ENCODE results near the gene AMZ1.

Gene AMZ1

DNA sequence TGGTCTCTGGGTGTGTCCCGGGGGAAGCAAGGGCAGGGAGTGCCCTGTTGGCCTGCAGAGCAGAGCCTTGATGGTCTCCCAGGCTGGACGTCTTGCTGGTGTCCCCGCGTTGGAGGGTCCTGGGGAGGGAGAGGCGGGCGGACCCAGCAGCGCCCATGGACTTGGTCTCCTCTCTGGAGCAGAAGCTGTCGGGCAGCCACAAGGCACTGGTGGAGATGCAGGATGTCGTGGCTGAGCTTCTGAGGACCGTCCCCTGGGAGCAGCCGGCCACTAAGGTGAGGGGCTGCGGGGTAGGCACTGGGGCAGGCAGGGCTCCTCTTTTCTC, 35.3 kb upstream of the AMZ1 start:
- Histone ChIP-seq H3K4me1 (ENCODE audit: control insufficient read depth in 1 of 2, insufficient read depth in 2 of 2, low read length in 2 of 2) (no peaks in the 10 kb centered on the region), H3K36me3 (ENCODE audit: control insufficient read depth in 1 of 2, insufficient read depth in 2 of 2, low read length in 2 of 2) (peaks cover 22 to 27% of the 10 kb centered on the region in 2 donors), H3K4me3 (ENCODE audit: low read depth in 1 of 2, low read length in 2 of 2) (no peak overlapping the region)

DNA sequence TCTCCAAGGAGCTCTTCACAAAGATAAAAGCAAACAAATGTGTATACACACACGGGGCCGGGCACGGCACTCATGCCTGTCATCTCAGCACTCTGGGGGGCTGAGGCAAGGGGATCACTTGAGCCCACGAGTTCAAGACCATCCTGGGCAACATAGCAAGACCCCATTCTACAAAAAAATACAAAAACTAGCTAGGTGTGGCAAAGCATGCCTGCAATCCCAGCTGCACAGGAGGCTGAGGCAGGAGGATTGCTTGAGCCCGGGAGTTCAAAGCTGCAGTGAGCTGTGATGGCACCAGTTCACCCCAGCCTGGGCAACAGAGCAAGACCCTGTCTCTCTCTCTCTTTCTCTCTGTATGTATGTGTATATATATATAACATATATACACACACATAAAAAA, 33.9 kb upstream of the AMZ1 start:
- H3K4me3 ChIP-seq (ENCODE audit: low read depth in 1 of 2, low read length in 2 of 2) = no peak overlapping the region
- H3K4me1 ChIP-seq (ENCODE audit: control insufficient read depth in 1 of 2, insufficient read depth in 2 of 2, low read length in 2 of 2) = no peaks in the 10 kb centered on the region
- H3K36me3 ChIP-seq (ENCODE audit: control insufficient read depth in 1 of 2, insufficient read depth in 2 of 2, low read length in 2 of 2) = peaks cover 14 to 28% of the 10 kb centered on the region in 2 donors
- H3K9me3 ChIP-seq (ENCODE audit: control insufficient read depth in 1 of 2, low read length in 2 of 2) = no peaks in the 10 kb centered on the region
- no peaks in the 10 kb centered on the region for H3K27me3 ChIP-seq (ENCODE audit: low read depth, low read length)
- H3K27ac ChIP-seq (ENCODE audit: low read length) = no peak overlapping the region

More for the DNA sequence above, 35.3 kb upstream of the AMZ1 start:
- Histone ChIP-seq H3K9me3 (ENCODE audit: control insufficient read depth in 1 of 2, low read length in 2 of 2) (no peaks in the 10 kb centered on the region), H3K27ac (ENCODE audit: low read length) (no peak overlapping the region), H3K27me3 (ENCODE audit: low read depth, low read length) (no peaks in the 10 kb centered on the region)

DNA sequence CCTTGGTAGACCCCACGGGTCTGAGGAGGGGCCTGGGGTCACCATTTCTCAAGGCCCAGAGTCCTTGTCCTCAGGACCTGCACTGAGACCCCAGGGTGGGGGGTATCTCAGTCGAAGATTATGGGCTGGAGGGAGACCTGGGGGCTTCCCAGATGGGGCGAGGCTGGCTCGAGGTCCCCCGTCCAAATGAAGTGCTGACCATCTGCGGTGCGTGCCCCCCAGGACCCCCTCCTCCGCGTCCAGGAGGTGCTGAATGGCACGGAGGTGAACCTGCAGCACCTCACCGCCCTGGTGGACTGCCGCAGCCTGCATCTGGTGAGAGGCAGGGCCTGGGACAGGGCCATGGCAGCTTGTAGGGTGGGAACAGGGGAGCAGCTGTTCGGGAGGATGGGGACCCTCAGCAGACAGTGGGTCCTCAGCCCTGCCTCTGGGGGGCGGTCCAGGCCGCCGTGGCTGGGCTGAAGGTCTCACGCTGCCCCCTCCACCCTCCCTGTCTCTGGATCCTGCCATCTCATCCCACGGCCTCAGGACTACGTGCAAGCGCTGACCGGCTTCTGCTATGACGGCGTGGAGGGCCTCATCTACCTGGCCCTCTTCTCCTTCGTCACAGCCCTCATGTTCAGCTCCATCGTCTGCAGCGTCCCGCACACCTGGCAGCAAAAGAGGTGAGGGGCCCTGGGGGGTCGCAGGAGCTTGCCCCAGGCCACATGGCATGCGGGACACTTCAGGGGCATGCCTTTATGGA, 32.0 kb upstream of the AMZ1 start:
- H3K4me3 ChIP-seq (ENCODE audit: low read depth in 1 of 2, low read length in 2 of 2) = no peak overlapping the region
- H3K9me3 ChIP-seq (ENCODE audit: control insufficient read depth in 1 of 2, low read length in 2 of 2) = no peaks in the 10 kb centered on the region
- H3K27me3 ChIP-seq (ENCODE audit: low read depth, low read length) = no peaks in the 10 kb centered on the region
- H3K4me1 ChIP-seq (ENCODE audit: control insufficient read depth in 1 of 2, insufficient read depth in 2 of 2, low read length in 2 of 2) = no peaks in the 10 kb centered on the region
- H3K36me3 ChIP-seq (ENCODE audit: control insufficient read depth in 1 of 2, insufficient read depth in 2 of 2, low read length in 2 of 2) = peaks cover 14 to 40% of the 10 kb centered on the region in 2 donors
- no peak overlapping the region for H3K27ac ChIP-seq (ENCODE audit: low read length)

- H3K27me3 ChIP-seq (ENCODE audit: low read depth, low read length) = no peaks in the 10 kb centered on the region
- no peak overlapping the region for H3K4me3 ChIP-seq (ENCODE audit: low read depth in 1 of 2, low read length in 2 of 2)
- no peaks in the 10 kb centered on the region for H3K4me1 ChIP-seq (ENCODE audit: control insufficient read depth in 1 of 2, insufficient read depth in 2 of 2, low read length in 2 of 2)
- peaks cover 14 to 35% of the 10 kb centered on the region in 2 donors for H3K36me3 ChIP-seq (ENCODE audit: control insufficient read depth in 1 of 2, insufficient read depth in 2 of 2, low read length in 2 of 2)
- no peaks in the 10 kb centered on the region for H3K9me3 ChIP-seq (ENCODE audit: control insufficient read depth in 1 of 2, low read length in 2 of 2)
- no peak overlapping the region for H3K27ac ChIP-seq (ENCODE audit: low read length)
These were observed 30.8 kb upstream of the AMZ1 start for GRCh38 chr7:2657208-2657607.

DNA sequence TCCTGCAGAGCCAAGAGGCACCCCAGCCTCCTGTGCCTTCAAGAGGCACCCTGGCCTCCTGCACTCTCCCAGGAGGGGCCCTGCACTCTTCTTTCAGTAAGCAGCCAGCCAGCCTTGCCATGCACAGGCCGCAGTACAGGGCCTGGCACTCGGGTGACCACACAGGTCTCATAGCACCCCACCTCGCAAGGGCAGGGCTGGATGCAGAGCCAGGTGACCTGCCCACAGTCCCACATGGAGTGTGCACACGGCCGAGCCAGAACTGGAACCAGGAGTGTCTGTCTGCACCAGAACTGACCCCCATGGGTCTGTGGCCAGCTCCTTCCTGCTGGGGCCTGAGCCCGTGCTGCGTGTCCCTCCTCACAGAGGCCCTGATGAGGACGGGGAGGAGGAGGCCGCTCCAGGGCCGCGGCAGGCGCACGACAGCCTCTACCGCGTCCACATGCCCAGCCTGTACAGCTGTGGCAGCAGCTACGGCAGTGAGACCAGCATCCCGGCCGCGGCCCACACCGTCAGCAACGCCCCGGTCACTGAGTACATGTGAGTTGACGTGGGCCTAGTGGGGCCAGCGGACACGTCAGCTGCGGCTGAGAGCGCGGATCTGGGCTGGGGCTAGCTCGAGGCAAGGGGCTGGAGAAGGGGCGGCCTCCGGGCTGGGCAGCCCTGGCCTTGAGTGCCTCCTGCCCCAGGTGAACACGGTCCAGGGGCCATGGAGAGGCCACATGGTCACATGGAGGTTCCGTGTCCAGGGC, 29.9 kb upstream of the AMZ1 start:
- no peaks in the 10 kb centered on the region for H3K27me3 ChIP-seq (ENCODE audit: low read depth, low read length)
- H3K4me3 ChIP-seq (ENCODE audit: low read depth in 1 of 2, low read length in 2 of 2) = no peak overlapping the region
- no peaks in the 10 kb centered on the region for H3K9me3 ChIP-seq (ENCODE audit: control insufficient read depth in 1 of 2, low read length in 2 of 2)
- H3K4me1 ChIP-seq (ENCODE audit: control insufficient read depth in 1 of 2, insufficient read depth in 2 of 2, low read length in 2 of 2) = peaks cover 0 to 6% of the 10 kb centered on the region in 2 donors
- peaks cover 14 to 35% of the 10 kb centered on the region in 2 donors for H3K36me3 ChIP-seq (ENCODE audit: control insufficient read depth in 1 of 2, insufficient read depth in 2 of 2, low read length in 2 of 2)
- no peak overlapping the region for H3K27ac ChIP-seq (ENCODE audit: low read length)

DNA sequence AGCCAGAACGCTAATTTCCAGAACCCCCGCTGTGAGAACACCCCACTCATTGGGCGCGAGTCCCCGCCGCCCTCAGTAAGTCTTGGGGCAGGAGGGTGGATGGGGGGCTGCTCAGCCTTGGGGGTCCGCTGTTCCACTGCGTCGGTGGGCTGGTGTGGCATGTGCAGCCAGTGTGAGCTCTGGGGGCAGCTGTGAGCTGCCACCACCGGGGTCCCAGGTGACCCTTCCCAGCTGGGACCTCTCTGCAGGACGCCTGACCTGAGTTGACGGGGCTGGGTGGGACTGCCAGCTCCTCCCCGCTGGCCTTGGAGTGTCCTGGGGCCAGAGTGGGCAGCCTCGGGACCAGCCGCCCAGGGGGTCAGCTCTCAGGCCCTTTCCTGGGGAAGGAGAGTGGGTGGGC, 29.1 kb upstream of the AMZ1 start:
- Histone ChIP-seq H3K36me3 (ENCODE audit: control insufficient read depth in 1 of 2, insufficient read depth in 2 of 2, low read length in 2 of 2) (peaks cover 14 to 35% of the 10 kb centered on the region in 2 donors), H3K9me3 (ENCODE audit: control insufficient read depth in 1 of 2, low read length in 2 of 2) (no peaks in the 10 kb centered on the region), H3K4me1 (ENCODE audit: control insufficient read depth in 1 of 2, insufficient read depth in 2 of 2, low read length in 2 of 2) (peaks cover 0 to 11% of the 10 kb centered on the region in 2 donors), H3K4me3 (ENCODE audit: low read depth in 1 of 2, low read length in 2 of 2) (no peak overlapping the region), H3K27ac (ENCODE audit: low read length) (no peak overlapping the region), H3K27me3 (ENCODE audit: low read depth, low read length) (no peaks in the 10 kb centered on the region)

DNA sequence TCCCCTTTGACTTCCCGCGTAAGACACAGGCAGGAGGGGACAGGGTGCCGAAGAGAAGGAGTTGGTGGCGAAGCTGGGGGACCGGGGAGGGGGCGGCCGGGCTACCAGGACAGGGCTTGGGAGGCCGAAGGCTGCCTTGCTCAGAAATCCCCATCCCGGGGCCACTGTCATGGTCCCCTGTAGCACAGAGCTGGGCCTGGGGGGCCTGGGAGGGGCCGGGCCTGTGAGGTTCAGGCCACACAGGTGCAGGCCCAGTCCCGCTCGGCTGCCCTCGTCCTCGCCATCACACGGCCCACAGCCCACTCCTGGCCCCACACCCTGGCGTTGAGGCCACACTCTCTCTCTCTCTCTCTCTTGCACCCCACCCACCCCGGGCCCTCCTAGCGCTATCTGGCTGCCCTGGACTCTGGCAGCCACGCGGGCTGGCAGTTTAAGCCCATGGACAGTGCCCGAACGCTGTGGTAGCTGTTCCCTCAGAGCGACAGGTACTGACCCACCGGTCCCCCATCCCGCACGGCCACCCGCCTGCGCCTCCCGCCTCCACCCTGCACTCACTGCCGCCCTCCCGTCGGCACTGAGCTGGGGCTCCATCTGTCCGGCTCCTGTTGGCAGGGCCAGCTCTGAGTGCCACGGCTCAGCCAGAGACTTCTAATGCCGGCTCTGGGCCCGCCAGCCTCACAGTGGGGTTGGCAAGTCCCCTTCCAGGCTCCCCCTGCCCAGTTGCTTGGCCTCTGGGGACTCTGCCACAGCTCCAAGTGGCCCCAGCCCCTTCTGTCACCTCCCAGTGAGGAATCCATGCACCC, 28.2 kb upstream of the AMZ1 start:
- H3K36me3 ChIP-seq (ENCODE audit: control insufficient read depth in 1 of 2, insufficient read depth in 2 of 2, low read length in 2 of 2) = peaks cover 14 to 35% of the 10 kb centered on the region in 2 donors
- no peaks in the 10 kb centered on the region for H3K9me3 ChIP-seq (ENCODE audit: control insufficient read depth in 1 of 2, low read length in 2 of 2)
- peaks cover 0 to 11% of the 10 kb centered on the region in 2 donors for H3K4me1 ChIP-seq (ENCODE audit: control insufficient read depth in 1 of 2, insufficient read depth in 2 of 2, low read length in 2 of 2)
- H3K4me3 ChIP-seq (ENCODE audit: low read depth in 1 of 2, low read length in 2 of 2) = no peak overlapping the region
- no peak overlapping the region for H3K27ac ChIP-seq (ENCODE audit: low read length)
- no peaks in the 10 kb centered on the region for H3K27me3 ChIP-seq (ENCODE audit: low read depth, low read length)

- peaks cover 0 to 11% of the 10 kb centered on the region in 2 donors for H3K4me1 ChIP-seq (ENCODE audit: control insufficient read depth in 1 of 2, insufficient read depth in 2 of 2, low read length in 2 of 2)
- no peaks in the 10 kb centered on the region for H3K9me3 ChIP-seq (ENCODE audit: control insufficient read depth in 1 of 2, low read length in 2 of 2)
- H3K27ac ChIP-seq (ENCODE audit: low read length) = no peak overlapping the region
- no peak overlapping the region for H3K4me3 ChIP-seq (ENCODE audit: low read depth in 1 of 2, low read length in 2 of 2)
- H3K27me3 ChIP-seq (ENCODE audit: low read depth, low read length) = no peaks in the 10 kb centered on the region
- H3K36me3 ChIP-seq (ENCODE audit: control insufficient read depth in 1 of 2, insufficient read depth in 2 of 2, low read length in 2 of 2) = peaks cover 11 to 35% of the 10 kb centered on the region in 2 donors
These were observed 27.5 kb upstream of the AMZ1 start for GRCh38 chr7:2660359-2661095.

GRCh38 chr7:2661096-2661449, 26.9 kb upstream of the AMZ1 start:
- H3K9me3 ChIP-seq (ENCODE audit: control insufficient read depth in 1 of 2, low read length in 2 of 2) = no peaks in the 10 kb centered on the region
- H3K36me3 ChIP-seq (ENCODE audit: control insufficient read depth in 1 of 2, insufficient read depth in 2 of 2, low read length in 2 of 2) = peaks cover 8 to 31% of the 10 kb centered on the region in 2 donors
- no peak overlapping the region for H3K27ac ChIP-seq (ENCODE audit: low read length)
- no peak overlapping the region for H3K4me3 ChIP-seq (ENCODE audit: low read depth in 1 of 2, low read length in 2 of 2)
- H3K4me1 ChIP-seq (ENCODE audit: control insufficient read depth in 1 of 2, insufficient read depth in 2 of 2, low read length in 2 of 2) = peaks cover 0 to 11% of the 10 kb centered on the region in 2 donors
- no peaks in the 10 kb centered on the region for H3K27me3 ChIP-seq (ENCODE audit: low read depth, low read length)

DNA sequence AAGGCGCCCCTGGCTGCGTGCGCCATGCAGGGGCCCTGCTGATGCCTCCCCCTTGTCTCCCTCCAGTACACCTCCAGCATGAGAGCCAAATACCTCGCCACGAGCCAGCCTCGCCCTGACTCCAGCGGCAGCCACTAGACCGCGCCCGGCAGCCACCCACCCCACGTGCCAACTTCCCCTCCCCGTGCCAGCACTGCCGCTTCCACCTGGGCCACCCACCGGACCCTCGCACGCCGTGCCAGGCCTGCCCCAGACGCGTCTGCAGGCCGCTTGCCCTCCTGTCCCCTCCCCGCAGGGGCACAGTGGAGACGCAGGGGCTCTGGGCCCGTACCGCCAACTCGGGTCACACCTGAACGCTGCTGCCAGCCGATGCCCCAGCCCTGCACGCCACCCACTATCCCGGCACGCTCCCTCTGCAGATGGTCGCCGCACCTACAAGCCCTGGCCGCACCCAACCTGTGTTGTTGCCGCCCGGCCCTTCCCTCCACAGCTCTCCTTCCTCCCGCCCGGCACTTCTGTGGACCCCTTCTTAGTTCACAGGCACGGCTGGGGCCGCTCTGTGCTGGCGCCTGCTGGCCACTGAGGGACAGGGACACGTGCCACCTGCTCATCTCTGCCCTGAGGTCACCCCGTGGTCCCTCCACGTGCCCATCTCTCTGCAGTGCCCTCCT, 26.3 kb upstream of the AMZ1 start:
- peaks cover 0 to 11% of the 10 kb centered on the region in 2 donors for H3K4me1 ChIP-seq (ENCODE audit: control insufficient read depth in 1 of 2, insufficient read depth in 2 of 2, low read length in 2 of 2)
- no peak overlapping the region for H3K27ac ChIP-seq (ENCODE audit: low read length)

More for the DNA sequence above, 26.3 kb upstream of the AMZ1 start:
- Histone ChIP-seq H3K4me3 (ENCODE audit: low read depth in 1 of 2, low read length in 2 of 2) (no peak overlapping the region), H3K27me3 (ENCODE audit: low read depth, low read length) (no peaks in the 10 kb centered on the region), H3K36me3 (ENCODE audit: control insufficient read depth in 1 of 2, insufficient read depth in 2 of 2, low read length in 2 of 2) (peaks cover 8 to 24% of the 10 kb centered on the region in 2 donors), H3K9me3 (ENCODE audit: control insufficient read depth in 1 of 2, low read length in 2 of 2) (no peaks in the 10 kb centered on the region)

Data from muscle layer of duodenum (tissue), 2 donors.